Central memory CD8-positive, alpha-beta T cell (primary cell): ENCODE results near the gene SLC24A2.

Source experiments
- ATAC-seq: fragments of 150-1000 bp; cut with Tn5 transposase; replicated peaks from 2 replicates; pipeline ENCODE4 v1.10.0; 2022; ENCODE audit warnings: mild to moderate bottlenecking, moderate FRiP score, moderate number of reproducible peaks; ENCODE audit not compliant: poor library complexity, severe bottlenecking; ENCODE audit errors: extremely low read depth
- DNase-seq, 2 donors: peaks; one replicate each; pipeline ENCODE4 v3.0.0; 2021; ENCODE audit warnings: low spot score in 2 of 2
- H3K27ac Mint-ChIP-seq: one replicate; pipeline ENCODE4 v1.8.0; 2022; ENCODE audit warnings: low read depth, mild to moderate bottlenecking, moderate library complexity, mixed read lengths
- H3K27me3 Mint-ChIP-seq: one replicate; pipeline ENCODE4 v1.8.0; 2022; ENCODE audit warnings: mixed read lengths
- H3K36me3 Mint-ChIP-seq: one replicate; pipeline ENCODE4 v1.8.0; 2022; ENCODE audit warnings: mild to moderate bottlenecking, moderate library complexity, mixed read lengths; ENCODE audit not compliant: insufficient read depth
- H3K4me1 Mint-ChIP-seq: one replicate; pipeline ENCODE4 v1.8.0; 2022; ENCODE audit warnings: mixed read lengths
- H3K4me3 Mint-ChIP-seq: one replicate; pipeline ENCODE4 v1.8.0; 2022; ENCODE audit warnings: mild to moderate bottlenecking, moderate library complexity, mixed read lengths
- H3K9me3 Mint-ChIP-seq: one replicate; pipeline ENCODE4 v1.8.0; 2022; ENCODE audit warnings: mixed read lengths

The SLC24A2 gene

DNA sequence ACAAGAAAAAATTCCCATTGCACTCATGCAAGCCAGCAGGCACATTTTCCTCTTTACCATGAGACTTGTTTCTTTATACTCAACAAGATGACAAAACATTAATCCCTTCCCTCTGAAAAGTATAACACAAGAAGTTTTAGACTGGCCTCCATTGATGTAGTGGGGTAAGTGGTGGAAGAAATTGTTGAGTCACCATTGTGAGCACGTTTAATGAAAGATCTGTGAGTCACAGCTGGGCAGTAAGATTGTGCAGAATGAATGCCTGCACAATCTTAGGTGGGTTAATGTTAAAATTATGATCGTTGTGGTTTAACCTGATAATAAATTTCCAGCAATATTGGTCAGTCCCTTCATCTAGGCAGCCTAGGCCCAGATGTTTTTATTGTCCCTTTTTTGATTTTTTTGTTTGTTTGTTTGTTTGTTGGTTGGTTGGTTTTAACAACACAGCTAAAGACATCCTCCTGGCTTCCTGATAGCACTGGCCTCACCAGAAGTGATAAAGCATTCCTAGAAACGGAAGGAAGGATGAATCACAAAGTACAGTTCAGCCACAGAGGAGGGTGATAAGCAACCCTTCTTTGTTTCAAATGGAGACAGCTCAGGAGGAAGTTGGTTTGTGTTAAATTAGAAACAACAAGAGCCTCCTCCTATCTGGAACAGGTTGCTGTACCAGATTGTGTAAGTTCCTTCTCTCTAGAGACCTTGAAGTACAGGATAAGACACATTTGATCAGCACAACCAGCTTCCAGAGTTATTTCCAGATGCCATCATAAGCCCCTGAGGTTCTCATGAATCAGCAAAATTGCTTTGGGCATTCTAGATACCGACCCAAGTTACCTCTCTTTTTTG, 40.3 kb downstream of the SLC24A2 start:
- no peak for ATAC-seq
- Mint-ChIP-seq H3K4me3 (no peak overlapping the region), H3K9me3 (no peaks in the 10 kb centered on the region), H3K36me3 (peaks cover 1% of the 10 kb centered on the region), H3K4me1 (peaks cover 12% of the 10 kb centered on the region), H3K27ac (peak overlapping the region; percentile 17), H3K27me3 (no peaks in the 10 kb centered on the region)
- DNase-seq: no peak

DNA sequence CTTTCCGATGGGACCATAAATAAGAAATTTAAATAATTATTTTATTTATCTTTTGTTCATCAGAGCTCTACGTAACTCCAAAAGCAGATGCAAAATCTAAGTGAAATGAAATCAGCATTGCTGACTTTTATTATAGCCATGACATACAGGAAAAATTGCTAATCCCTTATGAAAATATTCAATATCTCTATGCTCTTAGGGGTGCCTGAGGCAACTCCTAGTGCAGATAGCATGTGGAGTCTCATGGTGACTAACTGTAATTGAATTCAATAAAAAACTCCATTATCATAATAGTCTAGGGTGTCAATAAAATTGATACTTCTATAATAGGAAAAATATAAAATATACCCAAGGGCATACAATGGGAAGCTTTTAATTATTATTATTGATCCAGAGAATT, 42.6 kb downstream of the SLC24A2 start:
- peaks cover 1% of the 10 kb centered on the region for H3K36me3 Mint-ChIP-seq
- no peak overlapping the region for H3K27ac Mint-ChIP-seq
- DNase-seq (no peak), ATAC-seq (no peak)
- H3K27me3 Mint-ChIP-seq: no peaks in the 10 kb centered on the region
- no peaks in the 10 kb centered on the region for H3K9me3 Mint-ChIP-seq
- peaks cover 12% of the 10 kb centered on the region for H3K4me1 Mint-ChIP-seq
- H3K4me3 Mint-ChIP-seq: no peak overlapping the region

DNA sequence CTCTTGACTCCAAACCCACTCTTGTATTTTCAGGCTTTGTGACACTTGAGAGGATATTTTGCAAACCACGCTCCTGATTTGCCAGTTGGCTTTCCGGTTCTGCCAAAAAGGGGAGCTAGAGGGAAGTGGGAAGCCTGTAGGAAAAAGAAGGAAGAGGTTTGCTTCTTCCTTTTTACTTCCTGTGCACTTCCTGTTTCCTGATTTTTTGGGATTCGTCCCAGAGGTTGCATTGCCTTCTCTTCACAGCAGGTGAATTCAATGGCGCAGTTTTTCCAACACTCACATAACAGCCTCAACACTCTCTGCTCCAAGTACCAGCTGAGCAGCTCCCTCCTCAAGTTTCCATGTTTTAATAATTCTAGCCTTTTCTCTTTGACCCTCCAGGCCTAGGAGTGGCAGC, 47.7 kb downstream of the SLC24A2 start:
- Mint-ChIP-seq H3K4me3 (no peak overlapping the region), H3K4me1 (no peaks in the 10 kb centered on the region), H3K36me3 (no peaks in the 10 kb centered on the region), H3K9me3 (no peaks in the 10 kb centered on the region), H3K27ac (no peak overlapping the region), H3K27me3 (peaks cover 8% of the 10 kb centered on the region)
- ATAC-seq: no peak
- no peak for DNase-seq
